ENCODE data around the gene IDH1.
"Not testable (repeated sequence)": the region's sequence is repeated elsewhere in the genome, so short reads cannot be mapped to it uniquely, and the experiment has no call there.

Gene IDH1

GRCh38 chr2:208221873-208222272 is 33.0 kb downstream of the IDH1 start:
- DNase-seq (ENCODE audit: low read depth in 3 of 3): not testable (repeated sequence)

- no peak for DNase-seq (ENCODE audit: low read depth in 3 of 3)
Measured at GRCh38 chr2:208210688-208211451, 44.0 kb downstream of the IDH1 start.

GRCh38 chr2:208208335-208209085 is 46.4 kb downstream of the IDH1 start:
- DNase-seq (ENCODE audit: low read depth in 3 of 3): no peak

DNA sequence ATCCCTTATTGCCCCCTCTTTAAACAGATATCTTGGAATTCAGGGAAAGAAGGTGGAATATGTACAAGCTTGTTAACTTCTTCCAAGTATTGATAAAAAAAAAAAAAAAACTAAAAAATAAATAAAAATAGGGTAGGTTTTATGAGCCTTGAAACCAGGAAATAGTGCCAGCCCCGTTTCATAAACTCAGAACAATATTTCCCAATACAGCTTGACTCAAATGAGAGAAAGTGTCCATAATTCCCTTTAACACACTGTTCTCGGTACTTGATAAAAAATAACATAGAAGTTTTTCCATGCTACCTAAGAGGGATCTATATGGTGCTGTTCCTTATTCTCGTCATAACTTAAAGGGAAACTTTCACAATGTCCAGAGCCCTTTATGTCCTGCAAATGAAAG is 47.1 kb downstream of the IDH1 start:
- no peak for DNase-seq (ENCODE audit: low read depth in 3 of 3)

DNA sequence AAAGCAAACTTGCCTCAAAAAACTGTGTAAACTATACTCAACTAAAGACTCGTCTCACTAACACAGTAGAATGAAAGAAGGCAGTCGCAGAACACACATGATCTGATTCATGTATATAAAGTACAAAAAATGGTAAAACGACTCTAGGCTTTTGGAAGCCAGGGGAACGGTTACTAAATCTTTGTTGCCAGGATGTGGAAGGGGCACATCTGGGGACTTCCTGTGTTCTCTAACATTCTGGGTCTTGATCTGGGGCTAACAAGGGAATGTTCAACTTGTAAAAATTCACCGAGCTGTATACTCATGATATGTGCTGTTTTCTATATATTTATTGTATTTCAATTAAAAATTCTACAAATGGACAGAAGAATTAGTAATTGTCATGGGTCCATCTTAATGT is 50.7 kb downstream of the IDH1 start:
- no peak for DNase-seq (ENCODE audit: low read depth in 3 of 3)

- no peak for DNase-seq (ENCODE audit: low read depth in 3 of 3)
Measured at GRCh38 chr2:208195531-208195930, 59.3 kb downstream of the IDH1 start.

GRCh38 chr2:208192611-208193236 is 62.1 kb downstream of the IDH1 start:
- DNase-seq (ENCODE audit: low read depth in 3 of 3): no peak

- no peak for DNase-seq (ENCODE audit: low read depth in 3 of 3)
Measured at GRCh38 chr2:208189810-208190503, 64.9 kb downstream of the IDH1 start, which contains the start of gene C2orf80. TSS of gene C2orf80 (minus strand) at chr2:208190030. CDS start at chr2:208186986, 3,044 bp downstream.

- no peak for DNase-seq (ENCODE audit: low read depth in 3 of 3)
Measured at GRCh38 chr2:208189069-208189809, 65.6 kb downstream of the IDH1 start.

DNA sequence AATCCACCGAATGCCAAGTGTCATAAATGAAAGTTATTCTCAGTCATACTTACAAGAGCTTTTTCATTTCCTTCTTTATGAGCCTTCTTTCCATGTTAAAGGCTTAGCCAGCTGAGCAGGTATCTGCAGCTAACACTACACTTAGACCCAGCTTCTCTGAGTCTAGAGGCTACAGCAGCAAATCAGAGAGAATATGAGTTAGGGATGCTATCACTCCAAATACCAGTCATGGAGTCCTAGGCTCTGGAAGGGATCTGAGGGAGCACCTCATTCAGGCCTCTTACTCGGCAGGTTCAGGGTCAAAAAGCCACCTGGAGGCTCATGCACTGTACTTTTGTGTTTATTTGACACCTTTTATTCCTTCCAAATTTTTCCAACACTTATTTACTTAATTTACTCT is 68.0 kb downstream of the IDH1 start:
- DNase-seq (ENCODE audit: low read depth in 3 of 3): no peak

- no peak for DNase-seq (ENCODE audit: low read depth in 3 of 3)
Measured at GRCh38 chr2:208186465-208186864, 68.4 kb downstream of the IDH1 start.

All from stimulated activated CD4-positive, alpha-beta T cell treated with anti-CD3 and anti-CD28 coated beads, TNF-alpha, amount 100 ng/mL, for 48 hours (primary cell).